HUES48 (cell line): ENCODE data around the gene DMBT1.

Experiments
- H3K27ac ChIP-seq: one replicate; pipeline ENCODE4 v1.7.0; 2013; ENCODE audit warnings: low read depth, low read length, inconsistent platforms
- H3K27me3 ChIP-seq: 2 replicates; pipeline ENCODE4 v1.6.1; 2013; ENCODE audit warnings: mild to moderate bottlenecking, low read length; ENCODE audit not compliant: control insufficient read depth, insufficient read depth
- H3K36me3 ChIP-seq: 2 replicates; pipeline ENCODE4 v1.6.1; 2013; ENCODE audit warnings: low read length; ENCODE audit not compliant: control insufficient read depth, insufficient read depth
- H3K4me1 ChIP-seq: 2 replicates; pipeline ENCODE4 v1.6.1; 2013; ENCODE audit warnings: mild to moderate bottlenecking, low read length; ENCODE audit not compliant: control insufficient read depth, insufficient read depth
- H3K4me3 ChIP-seq: 2 replicates; pipeline ENCODE4 v1.5.1; 2013; ENCODE audit warnings: mild to moderate bottlenecking, low read depth, low read length
- H3K9ac ChIP-seq: 2 replicates; pipeline ENCODE4 v1.6.1; 2013; ENCODE audit warnings: mild to moderate bottlenecking, low read depth, low read length, moderate library complexity
- H3K9me3 ChIP-seq: 2 replicates; pipeline ENCODE4 v1.6.1; 2013; ENCODE audit warnings: low read length; ENCODE audit not compliant: control insufficient read depth, insufficient read depth

Gene DMBT1

GRCh38 chr10:122659126-122659525, 98.6 kb downstream of the DMBT1 start:
- Histone ChIP-seq H3K27me3 (no peaks in the 10 kb centered on the region), H3K9ac (no peak overlapping the region)

GRCh38 chr10:122659651-122660050, 99.1 kb downstream of the DMBT1 start:
- Histone ChIP-seq H3K9me3 (no peaks in the 10 kb centered on the region), H3K4me1 (no peaks in the 10 kb centered on the region), H3K4me3 (no peak overlapping the region), H3K27me3 (no peaks in the 10 kb centered on the region), H3K36me3 (no peaks in the 10 kb centered on the region), H3K27ac (no peak overlapping the region), H3K9ac (no peak overlapping the region)

More at GRCh38 chr10:122659126-122659525, 98.6 kb downstream of the DMBT1 start:
- Histone ChIP-seq H3K9me3 (no peaks in the 10 kb centered on the region), H3K36me3 (no peaks in the 10 kb centered on the region), H3K4me1 (no peaks in the 10 kb centered on the region), H3K4me3 (no peak overlapping the region), H3K27ac (no peak overlapping the region)

- Histone ChIP-seq H3K9me3 (no peaks in the 10 kb centered on the region), H3K9ac (no peak overlapping the region), H3K27me3 (no peaks in the 10 kb centered on the region), H3K27ac (no peak overlapping the region), H3K36me3 (no peaks in the 10 kb centered on the region), H3K4me3 (no peak overlapping the region), H3K4me1 (no peaks in the 10 kb centered on the region)
These were observed 100.1 kb downstream of the DMBT1 start for GRCh38 chr10:122660696-122661095.

DNA sequence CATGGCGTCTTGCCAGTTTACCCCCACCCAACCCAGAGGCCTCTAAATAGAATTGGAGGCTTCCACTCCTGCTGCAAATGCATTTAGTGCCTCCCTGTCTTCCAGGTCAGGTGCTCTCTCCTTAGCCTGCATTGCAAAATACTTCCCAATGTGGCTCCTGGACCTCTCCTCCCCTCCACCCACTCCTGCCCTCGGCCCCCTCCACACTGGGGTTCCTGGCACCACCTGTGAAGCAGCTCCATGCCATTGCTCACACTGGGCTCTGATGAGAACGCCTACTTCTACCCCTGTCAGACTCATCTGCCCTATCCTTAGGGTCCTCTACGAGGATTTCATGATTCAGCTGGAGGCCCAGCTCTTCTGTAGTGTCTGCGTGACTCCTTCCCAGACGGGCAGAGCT, 101.7 kb downstream of the DMBT1 start:
- H3K27me3 ChIP-seq: no peaks in the 10 kb centered on the region
- H3K36me3 ChIP-seq: no peaks in the 10 kb centered on the region

GRCh38 chr10:122663516-122664130, 103.1 kb downstream of the DMBT1 start:
- Histone ChIP-seq H3K27me3 (no peaks in the 10 kb centered on the region), H3K36me3 (no peaks in the 10 kb centered on the region), H3K9ac (no peak overlapping the region), H3K27ac (no peak overlapping the region), H3K9me3 (no peaks in the 10 kb centered on the region), H3K4me1 (no peaks in the 10 kb centered on the region), H3K4me3 (no peak overlapping the region)

More for the DNA sequence above, 101.7 kb downstream of the DMBT1 start:
- Histone ChIP-seq H3K27ac (no peak overlapping the region), H3K9me3 (no peaks in the 10 kb centered on the region), H3K4me1 (no peaks in the 10 kb centered on the region), H3K4me3 (no peak overlapping the region), H3K9ac (no peak overlapping the region)

DNA sequence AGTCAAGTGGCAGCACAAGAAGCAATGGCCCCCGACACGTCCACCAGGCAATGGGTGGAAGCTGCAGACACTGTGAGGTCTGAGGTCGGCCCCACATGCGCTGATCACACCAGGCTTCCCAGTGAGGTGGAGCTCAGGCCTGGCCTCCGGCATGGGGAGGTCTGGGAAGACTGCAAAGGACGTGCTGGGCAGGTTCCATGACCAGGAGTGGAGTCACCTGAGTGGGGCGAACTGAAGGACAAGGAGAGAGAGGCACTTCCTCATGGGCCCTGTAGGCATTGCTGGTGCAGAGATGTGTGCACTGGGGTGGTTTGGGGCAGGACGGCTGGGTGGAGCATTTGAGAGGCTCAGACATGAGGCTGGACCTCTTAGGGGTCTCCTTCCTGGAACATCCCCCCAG, 103.9 kb downstream of the DMBT1 start:
- no peaks in the 10 kb centered on the region for H3K9me3 ChIP-seq
- H3K4me1 ChIP-seq: no peaks in the 10 kb centered on the region
- no peaks in the 10 kb centered on the region for H3K27me3 ChIP-seq
- H3K4me3 ChIP-seq: no peak overlapping the region
- H3K27ac ChIP-seq: no peak overlapping the region
- no peak overlapping the region for H3K9ac ChIP-seq
- H3K36me3 ChIP-seq: no peaks in the 10 kb centered on the region

- Histone ChIP-seq H3K9me3 (no peaks in the 10 kb centered on the region), H3K36me3 (no peaks in the 10 kb centered on the region), H3K4me1 (no peaks in the 10 kb centered on the region), H3K27ac (no peak overlapping the region), H3K9ac (no peak overlapping the region), H3K4me3 (no peak overlapping the region), H3K27me3 (no peaks in the 10 kb centered on the region)
These were observed 104.8 kb downstream of the DMBT1 start for GRCh38 chr10:122665329-122665860.

GRCh38 chr10:122665946-122666345, 105.4 kb downstream of the DMBT1 start:
- H3K4me3 ChIP-seq: no peak overlapping the region
- H3K9me3 ChIP-seq: no peaks in the 10 kb centered on the region
- no peak overlapping the region for H3K27ac ChIP-seq
- H3K36me3 ChIP-seq: no peaks in the 10 kb centered on the region
- H3K4me1 ChIP-seq: no peaks in the 10 kb centered on the region
- no peaks in the 10 kb centered on the region for H3K27me3 ChIP-seq
- H3K9ac ChIP-seq: no peak overlapping the region

DNA sequence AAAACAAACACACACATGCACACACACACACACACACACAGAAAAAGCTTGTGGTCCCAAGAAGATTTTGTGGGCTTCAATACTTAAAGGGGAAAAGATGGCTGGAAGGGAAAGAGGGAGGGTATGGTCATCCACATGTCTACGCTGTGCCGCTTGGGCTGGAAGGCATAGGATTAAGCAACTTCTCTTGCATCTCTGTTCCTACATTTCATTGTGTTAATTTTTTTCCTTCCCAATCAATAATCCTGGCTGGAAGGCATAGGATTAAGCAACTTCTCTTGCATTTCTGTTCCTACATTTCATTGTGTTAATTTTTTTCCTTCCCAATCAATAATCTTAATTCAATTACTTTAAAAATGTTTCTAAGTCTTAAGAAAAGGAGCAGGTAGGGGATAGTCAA, 108.5 kb downstream of the DMBT1 start:
- Histone ChIP-seq H3K27ac (no peak overlapping the region), H3K9ac (no peak overlapping the region), H3K27me3 (no peaks in the 10 kb centered on the region), H3K4me1 (no peaks in the 10 kb centered on the region), H3K4me3 (no peak overlapping the region), H3K36me3 (no peaks in the 10 kb centered on the region), H3K9me3 (no peaks in the 10 kb centered on the region)

DNA sequence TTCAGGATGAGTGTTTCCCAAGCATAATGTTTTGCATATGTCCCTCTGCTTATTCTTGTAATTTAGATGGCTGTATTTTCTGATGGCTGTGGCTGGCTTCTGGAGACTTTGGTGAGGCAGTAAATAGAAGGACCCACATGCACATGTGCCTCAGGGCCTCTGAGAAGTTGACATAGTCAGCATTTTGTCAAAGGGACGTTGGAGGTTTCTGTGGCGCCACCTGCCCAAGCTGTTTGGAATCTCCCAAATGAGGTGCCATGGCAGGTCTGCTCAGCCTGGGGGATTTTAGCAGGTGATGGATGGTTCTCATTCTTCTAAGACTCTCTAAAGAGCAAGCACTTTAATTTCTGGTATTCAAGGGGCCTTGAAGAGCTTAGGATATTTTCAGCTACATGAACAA, 109.3 kb downstream of the DMBT1 start:
- Histone ChIP-seq H3K4me1 (no peaks in the 10 kb centered on the region), H3K4me3 (no peak overlapping the region), H3K9ac (no peak overlapping the region), H3K27me3 (no peaks in the 10 kb centered on the region), H3K36me3 (no peaks in the 10 kb centered on the region), H3K9me3 (no peaks in the 10 kb centered on the region), H3K27ac (no peak overlapping the region)

DNA sequence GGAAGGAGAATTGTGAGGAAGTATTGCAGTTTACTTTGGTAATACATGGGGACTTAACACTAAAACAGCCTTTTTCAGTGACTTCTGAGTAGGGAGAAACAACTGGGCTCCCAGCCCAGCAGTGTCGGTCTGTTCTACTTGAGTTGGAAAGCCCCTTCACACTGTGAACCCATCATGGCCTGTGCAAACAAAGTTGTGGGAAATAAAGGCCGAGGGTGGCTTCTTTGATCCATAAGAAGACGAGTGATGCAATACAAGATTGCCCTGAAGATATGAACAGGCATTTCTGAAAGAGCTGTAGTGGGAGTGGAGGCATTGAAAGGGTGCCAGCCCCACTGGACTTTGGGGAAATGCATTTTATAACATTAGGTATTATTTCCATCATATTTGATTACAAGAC, 110.8 kb downstream of the DMBT1 start:
- Histone ChIP-seq H3K9ac (no peak overlapping the region), H3K4me3 (no peak overlapping the region), H3K27ac (no peak overlapping the region), H3K27me3 (no peaks in the 10 kb centered on the region), H3K9me3 (no peaks in the 10 kb centered on the region), H3K36me3 (no peaks in the 10 kb centered on the region), H3K4me1 (no peaks in the 10 kb centered on the region)
